Activated T-cell treated with anti-CD3 and anti-CD28 coated beads, Interleukin-2, amount 50 U/mL, for 24 hours (primary cell): ENCODE data around the gene PRSS58.

Source experiments
- DNase-seq: peaks from one replicate; pipeline ENCODE4 v3.0.0-alpha.2; 2020
- H3K27ac Mint-ChIP-seq: 2 replicates; pipeline ENCODE4 v1.8.0; 2020; ENCODE audit warnings: mild to moderate bottlenecking, mixed read lengths
- H3K27me3 Mint-ChIP-seq: 2 replicates; pipeline ENCODE4 v1.8.0; 2020; ENCODE audit warnings: mixed read lengths
- H3K36me3 Mint-ChIP-seq: 2 replicates; pipeline ENCODE4 v1.8.0; 2020; ENCODE audit warnings: low read depth, mixed read lengths
- H3K4me1 Mint-ChIP-seq: 2 replicates; pipeline ENCODE4 v1.8.0; 2020; ENCODE audit warnings: low read depth, mixed read lengths
- H3K4me3 Mint-ChIP-seq: 2 replicates; pipeline ENCODE4 v1.8.0; 2020; ENCODE audit warnings: mild to moderate bottlenecking, moderate library complexity, mixed read lengths
- H3K9me3 Mint-ChIP-seq: 2 replicates; pipeline ENCODE4 v1.8.0; 2020; ENCODE audit warnings: mixed read lengths

Gene PRSS58, protein sequence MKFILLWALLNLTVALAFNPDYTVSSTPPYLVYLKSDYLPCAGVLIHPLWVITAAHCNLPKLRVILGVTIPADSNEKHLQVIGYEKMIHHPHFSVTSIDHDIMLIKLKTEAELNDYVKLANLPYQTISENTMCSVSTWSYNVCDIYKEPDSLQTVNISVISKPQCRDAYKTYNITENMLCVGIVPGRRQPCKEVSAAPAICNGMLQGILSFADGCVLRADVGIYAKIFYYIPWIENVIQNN

DNA sequence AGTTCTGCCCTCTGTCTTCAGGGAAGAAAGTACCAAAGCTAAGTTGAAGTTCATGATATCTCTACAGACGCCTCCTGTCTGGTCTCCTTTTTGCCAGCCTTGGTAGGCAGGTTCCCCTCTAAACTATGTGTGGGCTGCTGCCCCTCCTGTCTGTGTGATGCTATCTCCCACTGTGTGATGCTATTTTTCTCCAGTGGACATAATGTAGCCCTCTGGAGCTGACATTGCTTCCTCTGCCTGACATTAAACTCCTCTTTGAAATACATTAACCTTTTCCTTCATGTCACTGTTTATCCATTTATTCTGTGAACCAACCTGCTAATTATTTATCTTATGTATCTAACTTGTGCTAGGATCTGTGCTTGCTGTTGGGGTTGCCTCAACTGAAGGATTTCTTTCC lies at the start of gene PRSS58:
Gene PRSS58 (minus strand): TSS at position 101 of the 400 bp plus-strand sequence. CDS start 351 bp downstream, outside the sequence.
- H3K36me3 Mint-ChIP-seq: no peaks in the 10 kb centered on the region
- H3K4me3 Mint-ChIP-seq: no peak within 1 kb of the TSS
- no peaks in the 10 kb centered on the region for H3K4me1 Mint-ChIP-seq
- DNase-seq: no peak
- H3K27me3 Mint-ChIP-seq: peaks cover 6% of the 10 kb centered on the region
- H3K9me3 Mint-ChIP-seq: no peaks in the 10 kb centered on the region
- no peak within 1 kb of the TSS for H3K27ac Mint-ChIP-seq

DNA sequence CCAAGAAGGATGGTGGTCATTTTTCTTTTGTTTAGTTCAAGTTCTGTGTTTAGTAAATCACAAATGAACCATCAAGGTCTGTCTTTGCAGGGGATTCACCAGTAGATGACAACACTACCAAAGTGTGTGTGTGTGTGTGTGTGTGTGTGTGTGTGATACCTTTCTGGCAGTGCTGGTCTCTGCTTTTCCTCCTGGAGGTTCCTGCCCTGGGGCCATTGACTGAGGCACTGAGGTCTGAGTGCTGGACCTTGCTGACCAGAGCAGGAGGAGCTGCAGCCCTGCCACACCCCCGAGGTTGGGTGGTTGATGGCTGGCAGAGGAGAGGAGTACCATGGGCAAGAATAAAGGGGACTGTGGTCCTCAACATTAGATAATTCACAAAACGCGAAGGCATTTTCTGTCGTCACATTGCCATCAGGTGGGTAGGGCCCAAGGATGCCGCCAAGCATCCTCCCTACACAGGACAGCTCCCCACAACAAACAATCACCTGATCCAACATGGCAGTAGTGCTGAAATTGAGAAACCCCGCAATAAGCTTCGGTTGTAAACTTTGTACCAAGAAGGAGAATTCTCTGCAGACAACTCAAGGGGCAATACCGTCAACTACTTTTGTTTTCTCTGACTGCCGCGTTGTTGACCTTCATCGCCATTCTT lies 49.5 kb upstream of the PRSS58 start:
- no peak for DNase-seq
- Mint-ChIP-seq H3K27me3 (peaks cover 12% of the 10 kb centered on the region), H3K4me3 (no peak overlapping the region), H3K36me3 (no peaks in the 10 kb centered on the region), H3K4me1 (peaks cover 8% of the 10 kb centered on the region), H3K27ac (peak overlapping the region; percentile 48), H3K9me3 (no peaks in the 10 kb centered on the region)

DNA sequence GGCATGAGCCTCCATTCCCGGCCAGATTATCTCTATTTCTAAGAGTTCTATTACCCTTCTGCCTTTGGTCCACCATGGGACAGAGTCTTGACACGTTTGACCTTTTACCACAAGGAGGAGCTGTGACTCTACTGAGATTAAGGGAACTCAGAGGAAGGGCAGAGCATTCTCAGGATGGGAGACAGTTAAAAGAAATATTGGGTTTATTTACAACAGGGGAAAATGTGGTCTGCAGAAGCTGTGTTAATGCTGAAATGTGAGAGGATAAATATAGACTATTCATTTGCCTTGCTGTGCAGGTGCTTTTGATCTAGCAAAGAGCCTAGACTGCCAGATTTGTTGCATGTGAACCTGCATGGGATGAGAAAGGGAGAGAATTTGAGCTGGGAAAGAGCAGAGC lies 45.8 kb upstream of the PRSS58 start:
- Mint-ChIP-seq H3K9me3 (no peaks in the 10 kb centered on the region), H3K27ac (no peak overlapping the region), H3K4me3 (no peak overlapping the region), H3K36me3 (no peaks in the 10 kb centered on the region), H3K27me3 (peaks cover 5% of the 10 kb centered on the region), H3K4me1 (peaks cover 27% of the 10 kb centered on the region)
- no peak for DNase-seq

DNA sequence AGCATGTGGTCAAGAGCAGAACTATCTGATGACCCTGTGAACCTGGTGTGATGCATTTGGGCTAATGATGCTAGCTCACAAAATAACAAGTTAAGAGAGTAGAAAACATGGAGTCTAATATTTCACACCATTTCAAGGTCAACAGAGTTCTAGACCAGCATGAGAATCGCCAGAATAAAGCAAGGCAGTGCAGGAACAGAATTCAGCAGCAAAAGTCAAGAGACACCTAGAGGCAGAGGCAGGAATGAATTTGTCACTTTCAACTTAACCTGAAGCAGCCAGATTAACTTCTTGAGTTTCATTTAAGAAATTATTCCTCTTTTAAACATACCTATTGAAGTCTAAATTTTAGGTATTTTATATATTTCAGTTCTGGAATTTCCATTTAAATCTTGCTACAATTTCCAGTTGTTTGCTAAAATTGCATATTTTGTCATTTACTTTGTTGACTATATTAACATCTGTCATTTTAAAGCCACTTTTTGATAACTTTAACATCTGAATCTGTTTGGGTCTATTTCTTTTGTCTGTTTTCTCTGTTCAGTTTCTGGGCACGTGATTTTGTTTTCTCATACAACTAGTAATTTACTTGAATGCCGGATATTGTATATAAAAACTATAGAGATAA lies 44.2 kb upstream of the PRSS58 start:
- H3K9me3 Mint-ChIP-seq: no peaks in the 10 kb centered on the region
- peaks cover 27% of the 10 kb centered on the region for H3K4me1 Mint-ChIP-seq
- no peak for DNase-seq
- H3K36me3 Mint-ChIP-seq: no peaks in the 10 kb centered on the region
- no peak overlapping the region for H3K4me3 Mint-ChIP-seq
- H3K27ac Mint-ChIP-seq: no peak overlapping the region
- H3K27me3 Mint-ChIP-seq: peaks cover 17% of the 10 kb centered on the region

DNA sequence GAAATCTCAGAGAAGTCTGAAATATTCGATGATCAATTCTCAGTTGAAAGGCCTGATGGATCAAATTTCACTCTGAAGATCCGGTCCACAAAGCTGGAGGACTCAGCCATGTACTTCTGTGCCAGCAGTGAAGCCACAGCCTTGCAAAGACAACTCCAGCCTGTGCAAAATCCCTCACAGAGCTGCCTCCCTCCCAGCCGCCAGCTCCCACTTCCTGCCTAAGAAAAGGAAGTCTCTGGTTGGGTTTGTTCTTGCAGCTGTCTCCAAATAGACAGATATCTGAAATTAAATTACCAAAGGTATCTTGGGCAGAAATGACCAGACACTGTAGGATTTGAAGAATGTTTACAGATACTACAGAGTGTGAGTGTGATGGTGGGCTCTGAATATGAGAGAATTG lies 43.4 kb upstream of the PRSS58 start:
- Mint-ChIP-seq H3K27ac (peak overlapping the region; percentile 48), H3K9me3 (no peaks in the 10 kb centered on the region), H3K27me3 (peaks cover 19% of the 10 kb centered on the region), H3K4me3 (peak overlapping the region; percentile 46), H3K4me1 (peaks cover 27% of the 10 kb centered on the region), H3K36me3 (no peaks in the 10 kb centered on the region)
- DNase-seq: no peak

DNA sequence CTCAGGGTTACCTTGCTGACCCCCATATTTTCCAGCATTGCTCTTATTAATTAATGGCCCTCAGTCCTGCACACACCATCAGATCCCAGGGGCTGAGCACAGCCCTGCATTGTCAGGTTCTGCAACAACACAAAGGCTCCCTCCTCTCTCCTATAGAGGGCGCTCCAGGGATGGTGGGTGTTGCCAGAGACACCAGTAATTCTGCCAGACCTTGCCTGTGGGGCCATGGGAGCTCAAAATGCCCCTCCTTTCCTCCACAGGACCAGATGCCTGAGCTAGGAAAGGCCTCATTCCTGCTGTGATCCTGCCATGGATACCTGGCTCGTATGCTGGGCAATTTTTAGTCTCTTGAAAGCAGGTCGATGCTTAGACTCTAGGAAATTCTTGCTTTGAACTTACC lies 42.8 kb upstream of the PRSS58 start:
- Mint-ChIP-seq H3K4me1 (peaks cover 27% of the 10 kb centered on the region), H3K9me3 (no peaks in the 10 kb centered on the region), H3K4me3 (peak overlapping the region; percentile 46), H3K27me3 (peaks cover 23% of the 10 kb centered on the region), H3K27ac (peak overlapping the region; percentile 48), H3K36me3 (no peaks in the 10 kb centered on the region)
- no peak for DNase-seq

DNA sequence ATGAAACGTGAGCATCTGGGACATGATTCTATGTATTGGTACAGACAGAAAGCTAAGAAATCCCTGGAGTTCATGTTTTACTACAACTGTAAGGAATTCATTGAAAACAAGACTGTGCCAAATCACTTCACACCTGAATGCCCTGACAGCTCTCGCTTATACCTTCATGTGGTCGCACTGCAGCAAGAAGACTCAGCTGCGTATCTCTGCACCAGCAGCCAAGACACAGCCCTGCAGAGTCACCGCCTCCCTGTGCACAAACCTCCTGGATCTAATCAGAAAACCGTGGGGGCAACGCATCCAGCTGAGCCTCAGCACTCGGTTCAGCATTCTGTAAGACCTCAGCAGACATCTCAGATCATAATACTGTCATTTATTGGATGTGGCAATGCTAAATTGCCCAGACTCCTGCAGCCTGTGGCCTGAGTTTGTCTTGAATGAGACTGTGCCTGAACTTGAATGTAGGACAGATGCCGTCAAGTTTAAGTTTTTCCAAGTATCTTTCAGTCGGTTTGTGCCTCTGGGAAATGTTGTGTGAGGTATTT lies 41.5 kb upstream of the PRSS58 start:
- DNase-seq: no peak
- Mint-ChIP-seq H3K4me1 (peaks cover 25% of the 10 kb centered on the region), H3K4me3 (peak overlapping the region; percentile 55), H3K9me3 (no peaks in the 10 kb centered on the region), H3K27ac (peak overlapping the region; percentile 40), H3K27me3 (peaks cover 25% of the 10 kb centered on the region), H3K36me3 (no peaks in the 10 kb centered on the region)

DNA sequence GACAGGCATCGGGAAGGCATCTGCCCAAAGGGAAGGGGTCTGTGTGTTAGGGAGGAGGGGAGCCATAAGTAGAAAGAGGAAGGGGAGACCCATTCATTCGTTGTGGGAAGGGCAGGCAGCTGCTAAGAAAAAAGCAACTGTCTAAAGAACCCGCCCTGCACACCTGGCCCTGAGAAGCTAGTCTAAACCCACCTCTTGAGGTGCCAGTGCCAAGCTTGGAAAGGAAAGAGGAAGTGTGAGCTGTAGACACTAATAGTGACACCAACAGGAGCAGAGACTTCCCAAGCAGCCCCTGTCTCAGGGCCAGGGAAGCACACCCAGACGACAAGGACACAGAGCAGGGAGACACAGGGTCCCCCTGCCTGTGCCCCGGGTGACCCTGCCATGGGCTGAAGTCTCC lies 40.8 kb upstream of the PRSS58 start:
- no peak for DNase-seq
- Mint-ChIP-seq H3K4me3 (no peak overlapping the region), H3K27me3 (peaks cover 25% of the 10 kb centered on the region), H3K9me3 (no peaks in the 10 kb centered on the region), H3K36me3 (no peaks in the 10 kb centered on the region), H3K27ac (no peak overlapping the region), H3K4me1 (peaks cover 20% of the 10 kb centered on the region)

DNA sequence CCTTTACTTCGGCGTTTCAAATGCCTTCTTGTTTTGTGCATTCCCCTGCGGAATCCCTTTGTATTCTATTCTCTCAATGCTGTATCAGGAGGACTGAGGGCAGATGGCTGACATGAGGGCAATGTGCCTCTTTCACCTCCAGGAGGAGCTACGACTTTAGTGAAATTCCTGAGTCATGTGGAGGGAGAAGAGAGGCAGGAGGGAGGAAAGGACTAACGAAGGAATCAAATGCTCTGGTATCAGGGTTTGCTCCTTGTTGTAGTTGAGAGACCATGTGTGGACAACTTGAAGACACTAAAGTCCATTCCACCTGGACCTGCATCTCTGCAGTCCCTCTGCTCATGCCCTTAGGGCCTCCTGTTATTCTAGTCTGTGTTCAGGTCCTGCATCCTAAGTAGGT lies 40.2 kb upstream of the PRSS58 start:
- no peak overlapping the region for H3K27ac Mint-ChIP-seq
- DNase-seq: no peak

DNA sequence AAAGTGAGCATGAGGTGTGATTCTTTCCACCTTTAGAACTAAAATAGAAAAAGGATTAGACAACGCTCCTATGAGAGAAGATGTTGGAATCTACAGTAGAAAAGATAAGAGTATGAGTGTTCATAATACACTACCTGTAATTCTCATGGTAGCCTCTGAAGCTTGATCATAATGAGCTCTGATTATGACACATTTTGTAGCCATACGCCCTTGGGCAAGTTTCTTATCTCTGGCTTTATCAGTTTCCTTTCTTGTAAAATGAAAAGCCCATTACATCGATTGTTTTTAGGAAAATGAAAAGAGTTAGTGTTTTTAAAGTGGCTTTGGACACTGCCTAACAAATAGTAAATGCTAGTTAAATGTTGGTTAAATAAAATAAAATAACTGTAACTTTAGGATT lies 22.4 kb upstream of the PRSS58 start:
- peaks cover 7% of the 10 kb centered on the region for H3K9me3 Mint-ChIP-seq
- DNase-seq: no peak
- peaks cover 6% of the 10 kb centered on the region for H3K4me1 Mint-ChIP-seq
- H3K36me3 Mint-ChIP-seq: no peaks in the 10 kb centered on the region
- H3K4me3 Mint-ChIP-seq: no peak overlapping the region
- no peak overlapping the region for H3K27ac Mint-ChIP-seq
- peaks cover 60% of the 10 kb centered on the region for H3K27me3 Mint-ChIP-seq

More for the DNA sequence above, 40.2 kb upstream of the PRSS58 start:
- Mint-ChIP-seq H3K36me3 (no peaks in the 10 kb centered on the region), H3K4me1 (peaks cover 19% of the 10 kb centered on the region), H3K9me3 (no peaks in the 10 kb centered on the region), H3K27me3 (peaks cover 25% of the 10 kb centered on the region), H3K4me3 (no peak overlapping the region)

DNA sequence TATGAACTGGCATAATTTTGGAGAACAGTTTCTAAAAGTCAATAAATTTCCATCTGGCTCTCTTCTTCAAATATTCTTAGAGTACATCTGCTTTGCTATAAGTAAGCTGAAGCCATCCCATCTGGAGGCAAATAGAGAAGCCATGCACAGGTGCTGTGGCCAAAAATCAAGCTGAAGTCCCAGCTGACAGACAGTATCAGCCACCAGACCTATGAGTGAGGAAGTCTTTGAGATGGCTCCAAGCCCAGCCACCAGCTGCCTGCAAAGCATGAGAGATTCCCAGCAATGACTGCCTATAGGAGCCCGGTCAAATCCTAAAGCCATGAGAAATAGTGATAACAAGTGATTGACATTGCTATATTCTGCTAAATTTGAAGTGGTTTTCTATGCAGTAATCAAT lies 21.7 kb upstream of the PRSS58 start:
- DNase-seq: no peak

DNA sequence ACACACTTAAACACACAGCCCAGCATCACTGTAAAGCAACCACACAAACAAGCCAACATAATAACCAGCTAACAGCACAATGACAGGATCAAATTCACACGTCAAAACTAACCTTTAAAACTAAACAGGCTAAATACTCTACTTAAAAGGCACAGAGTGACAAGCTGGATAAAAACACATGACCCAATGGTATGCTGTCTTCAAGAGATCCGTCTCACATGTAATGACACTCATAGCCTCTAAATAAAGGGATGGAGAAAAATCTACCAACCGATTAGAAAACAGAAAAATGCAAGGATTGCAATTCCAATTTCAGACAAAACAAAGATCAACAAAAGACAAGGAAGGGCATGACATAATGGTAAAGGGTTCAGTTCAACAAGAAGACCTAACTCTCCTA lies 17.2 kb upstream of the PRSS58 start:
- Mint-ChIP-seq H3K27ac (no peak overlapping the region), H3K9me3 (peaks cover 12% of the 10 kb centered on the region), H3K4me3 (no peak overlapping the region), H3K4me1 (no peaks in the 10 kb centered on the region), H3K27me3 (peaks cover 54% of the 10 kb centered on the region), H3K36me3 (no peaks in the 10 kb centered on the region)
- no peak for DNase-seq

More for the DNA sequence above, 21.7 kb upstream of the PRSS58 start:
- H3K36me3 Mint-ChIP-seq: no peaks in the 10 kb centered on the region
- H3K27ac Mint-ChIP-seq: no peak overlapping the region
- H3K27me3 Mint-ChIP-seq: peaks cover 66% of the 10 kb centered on the region
- no peak overlapping the region for H3K4me3 Mint-ChIP-seq
- H3K4me1 Mint-ChIP-seq: peaks cover 6% of the 10 kb centered on the region
- H3K9me3 Mint-ChIP-seq: peaks cover 12% of the 10 kb centered on the region

DNA sequence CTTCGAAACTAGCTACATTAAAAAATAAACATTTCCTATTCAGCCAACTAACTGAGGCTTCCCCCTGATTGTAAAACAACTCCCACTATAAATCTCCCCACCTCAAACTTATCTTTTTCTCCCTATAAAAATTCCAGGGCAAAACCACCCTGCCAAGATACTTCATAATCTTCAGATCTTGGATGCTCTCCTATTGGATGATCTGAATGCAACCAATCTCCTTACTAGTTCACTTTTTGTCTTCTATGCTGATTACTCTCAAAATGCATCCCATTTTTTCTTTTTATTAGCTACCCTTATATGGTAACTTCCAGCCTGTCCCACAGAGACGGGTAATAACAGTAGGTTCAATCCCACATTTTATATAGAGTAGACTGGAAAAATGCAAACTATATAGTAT lies 15.0 kb upstream of the PRSS58 start:
- no peak for DNase-seq
- Mint-ChIP-seq H3K27me3 (peaks cover 39% of the 10 kb centered on the region), H3K9me3 (peaks cover 12% of the 10 kb centered on the region), H3K36me3 (no peaks in the 10 kb centered on the region), H3K4me3 (no peak overlapping the region), H3K27ac (no peak overlapping the region), H3K4me1 (no peaks in the 10 kb centered on the region)

DNA sequence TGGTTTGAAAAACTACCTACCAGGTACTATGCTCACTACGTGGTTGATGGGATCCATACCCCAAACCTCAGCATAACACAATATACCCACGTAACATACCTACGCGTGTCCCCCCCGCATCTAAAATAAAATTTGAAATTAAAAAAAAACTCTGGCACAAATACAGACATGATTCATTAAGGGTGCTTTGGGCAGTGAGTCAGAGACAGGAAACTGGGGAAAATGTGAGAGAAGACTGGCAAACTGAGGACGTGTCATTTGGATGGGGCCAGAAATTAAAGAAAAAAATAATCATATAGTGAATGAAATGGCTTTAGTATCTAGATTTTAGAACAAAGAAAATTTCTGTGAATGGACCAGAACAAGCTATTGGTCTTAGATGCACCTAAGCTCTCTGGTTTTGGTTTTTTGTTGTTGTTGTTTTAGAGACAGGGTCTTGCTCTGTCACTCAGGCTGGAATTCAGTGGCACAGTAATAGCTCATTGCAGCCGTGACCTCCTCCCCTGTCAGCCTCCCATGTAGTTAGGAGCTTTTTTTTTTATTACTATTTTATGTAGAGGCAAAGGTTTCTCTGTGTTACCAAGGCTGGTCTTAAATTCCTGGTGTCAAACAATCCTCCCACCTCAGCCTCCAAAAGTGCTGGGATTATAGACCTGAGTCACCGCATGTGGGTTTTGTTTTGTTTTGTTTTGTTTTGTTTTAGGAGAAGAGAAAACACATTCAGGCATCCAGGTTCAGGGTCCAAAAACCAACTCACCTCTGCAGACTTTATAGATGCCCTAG lies 5.9 kb upstream of the PRSS58 start:
- DNase-seq: no peak
- Mint-ChIP-seq H3K27ac (no peak overlapping the region), H3K4me3 (no peak overlapping the region), H3K4me1 (no peaks in the 10 kb centered on the region), H3K36me3 (no peaks in the 10 kb centered on the region), H3K9me3 (no peaks in the 10 kb centered on the region), H3K27me3 (peaks cover 15% of the 10 kb centered on the region)
